PFSK-1 (cell line): ENCODE results near the gene SPO11.

ENCODE experiments used
- FOXP2 ChIP-seq: optimal IDR thresholded peaks from 2 replicates; pipeline ENCODE3; 2011; ENCODE audit warnings: borderline replicate concordance, control low read depth, inconsistent platforms; ENCODE audit not compliant: insufficient read depth; ENCODE audit errors: extremely low read length, extremely low read depth
- POLR2AphosphoS5 ChIP-seq: IDR thresholded peaks from 2 replicates; pipeline ENCODE4 v1.6.1; 2012; ENCODE audit warnings: low read depth, mild to moderate bottlenecking, control low read depth, low read length, moderate library complexity
- REST ChIP-seq, 2 experiments: IDR thresholded peaks; 2 replicates each; pipeline versions ENCODE4 v1.6.1 to v1.8.0; 2011 to 2012; ENCODE audit warnings: low read depth in 2 of 2, low read length in 2 of 2, control low read depth in 1 of 2, inconsistent platforms in 1 of 2, mild to moderate bottlenecking in 1 of 2, moderate library complexity in 1 of 2; ENCODE audit not compliant: insufficient read depth in 1 of 2
- SIN3A ChIP-seq: IDR thresholded peaks from 2 replicates; pipeline ENCODE4 v1.6.1; 2012; ENCODE audit warnings: mild to moderate bottlenecking, low read length, moderate library complexity, borderline replicate concordance; ENCODE audit not compliant: insufficient read depth
- TAF1 ChIP-seq: IDR thresholded peaks from 2 replicates; pipeline ENCODE4 v1.6.1; 2012; ENCODE audit warnings: low read length, control low read depth, borderline replicate concordance; ENCODE audit not compliant: insufficient read depth

GRCh38 chr20:57370316-57370715 lies 40.7 kb downstream of the SPO11 start:
- TF ChIP-seq SIN3A (no peak), POLR2AphosphoS5 (no peak), FOXP2 (no peak), REST (IDR thresholded peaks at IDR 0.05; ENCODE audit: insufficient read depth in 1 of 2, low read depth in 2 of 2, low read length in 2 of 2) (no peak), TAF1 (no peak)
